GM21723 (cell line): ENCODE measurements around the gene CLDN22.
A peak's percentile ranks its signal among the peaks of the same experiment; 100 is the strongest.

Experiments used
- ATAC-seq: cut with Tn5 transposase; IDR thresholded peaks from one replicate; pipeline ENCODE4 v1.9.1; 2021; ENCODE audit warnings: mild to moderate bottlenecking, moderate library complexity; ENCODE audit not compliant: unreplicated experiment

The CLDN22 gene

DNA sequence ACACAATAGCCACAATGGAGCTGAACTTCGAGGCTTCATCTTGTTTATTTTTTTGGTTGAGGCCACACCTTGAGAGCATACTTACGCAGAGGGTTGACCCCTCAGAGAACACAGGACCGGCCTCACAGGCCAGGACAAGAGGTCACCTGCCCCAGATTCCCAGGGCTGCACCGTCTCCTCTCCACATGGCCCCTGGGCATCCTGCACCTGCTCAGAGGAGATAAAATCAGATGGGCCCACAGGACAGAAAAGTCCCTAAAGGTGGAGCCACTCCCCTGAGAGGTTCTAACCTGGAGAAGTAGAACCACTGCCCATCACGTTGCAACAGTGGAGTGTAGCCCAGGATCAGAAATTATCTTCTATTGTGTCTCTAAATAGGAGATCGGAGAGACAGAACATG lies 3.2 kb upstream of the CLDN22 start:
- ATAC-seq = no peak

DNA sequence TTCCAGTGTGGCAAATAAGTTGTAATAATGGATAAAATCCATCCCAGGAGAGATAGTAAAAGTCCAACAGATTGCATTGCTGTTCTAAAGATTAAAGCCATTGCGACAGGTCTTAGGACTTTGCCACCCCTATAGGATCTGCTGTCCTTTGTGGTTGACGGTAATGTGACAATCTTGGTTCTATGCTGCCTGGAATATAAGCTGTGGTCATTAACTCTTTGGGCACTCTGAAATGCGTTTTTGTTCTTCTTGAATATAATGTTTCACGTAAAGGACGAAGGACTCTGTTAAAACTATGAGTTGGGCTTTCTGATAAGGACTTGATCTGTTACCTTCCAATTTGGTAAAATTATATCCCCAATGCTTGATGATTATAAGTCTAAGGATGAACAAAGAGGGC lies 2.2 kb upstream of the CLDN22 start, which contains the start of gene CLDN24:
TSS of gene CLDN24 (minus strand) at position 101 of the 400 bp plus-strand sequence. CDS start at position 101, 0 bp downstream.
- ATAC-seq = no peak

DNA sequence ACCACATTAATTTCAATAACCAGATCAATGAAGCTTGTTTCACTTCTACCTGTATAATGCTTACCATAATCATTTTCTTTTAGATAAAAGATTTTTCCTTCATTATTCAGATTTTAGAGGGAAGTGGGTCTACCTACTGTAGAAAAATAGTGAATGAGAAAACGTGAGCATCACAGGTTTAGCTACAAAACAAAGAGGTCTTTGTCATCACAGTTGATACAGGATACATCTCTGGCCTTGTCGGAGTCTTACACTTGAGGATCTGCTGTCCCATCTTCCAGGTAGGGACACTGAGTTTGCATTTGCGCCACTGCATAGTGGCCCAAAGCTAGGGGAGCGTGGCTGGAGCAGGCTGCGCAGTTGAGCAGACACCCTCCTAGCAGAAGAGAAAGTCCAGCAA lies 1.4 kb upstream of the CLDN22 start:
- no peak for ATAC-seq

DNA sequence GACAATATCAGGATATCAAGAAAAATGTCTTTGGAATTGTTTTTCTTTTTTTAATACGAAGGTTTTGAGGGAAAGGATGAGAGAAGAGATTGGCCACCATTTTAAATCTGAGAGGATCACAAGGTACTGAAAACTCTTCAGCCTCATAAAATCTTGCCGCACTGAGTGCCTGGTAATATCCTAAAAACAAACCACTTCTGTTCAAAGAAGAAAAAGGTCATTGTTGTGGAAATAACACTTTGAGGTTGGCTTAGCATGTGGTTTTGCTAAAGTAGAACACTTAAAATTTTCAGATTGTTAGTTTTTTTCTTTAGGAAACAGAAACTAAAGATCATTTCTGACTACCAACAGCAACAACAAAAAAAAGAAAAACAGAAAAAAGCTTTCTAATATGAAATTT lies 1.0 kb upstream of the CLDN22 start:
- no peak for ATAC-seq

DNA sequence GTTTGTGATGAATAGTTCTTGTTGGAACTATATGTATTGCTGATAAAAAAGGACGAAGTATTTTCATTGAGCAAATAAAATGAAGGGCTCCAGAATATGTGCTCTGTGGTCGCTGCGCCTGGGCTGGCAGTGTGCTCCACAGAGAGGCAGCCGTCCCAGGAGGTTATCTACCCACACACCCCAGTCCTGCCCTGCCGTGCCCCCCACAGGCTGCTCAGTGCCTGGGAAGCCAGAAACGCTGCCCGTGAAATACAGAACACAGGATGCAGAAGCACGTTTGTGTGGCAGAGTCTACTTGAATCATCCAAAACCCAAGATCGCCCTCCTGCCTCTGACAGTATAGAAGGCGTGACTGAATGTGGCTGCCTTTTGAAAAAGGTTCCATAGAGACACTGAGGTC lies 1.4 kb downstream of the CLDN22 start:
- ATAC-seq = no peak

DNA sequence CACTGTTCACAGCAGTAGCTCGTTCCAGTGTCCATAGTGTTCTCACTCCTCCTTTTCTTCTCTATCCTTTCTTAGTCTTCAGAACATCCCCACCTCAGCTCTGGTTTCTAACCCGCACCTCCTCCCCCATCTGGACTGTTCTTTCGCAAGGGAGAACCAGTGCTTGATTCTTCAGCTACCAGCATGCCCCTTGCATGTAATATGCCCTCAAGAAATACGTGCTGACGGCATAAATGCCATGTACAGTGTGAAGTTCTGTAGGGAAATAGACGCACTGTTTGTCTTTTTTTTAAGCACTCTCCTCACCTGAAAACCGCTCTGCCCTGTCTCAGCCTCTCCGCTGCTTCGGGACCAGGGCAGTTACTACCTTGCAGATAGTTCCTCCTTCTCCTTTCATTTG lies 5.3 kb downstream of the CLDN22 start:
- no peak for ATAC-seq

DNA sequence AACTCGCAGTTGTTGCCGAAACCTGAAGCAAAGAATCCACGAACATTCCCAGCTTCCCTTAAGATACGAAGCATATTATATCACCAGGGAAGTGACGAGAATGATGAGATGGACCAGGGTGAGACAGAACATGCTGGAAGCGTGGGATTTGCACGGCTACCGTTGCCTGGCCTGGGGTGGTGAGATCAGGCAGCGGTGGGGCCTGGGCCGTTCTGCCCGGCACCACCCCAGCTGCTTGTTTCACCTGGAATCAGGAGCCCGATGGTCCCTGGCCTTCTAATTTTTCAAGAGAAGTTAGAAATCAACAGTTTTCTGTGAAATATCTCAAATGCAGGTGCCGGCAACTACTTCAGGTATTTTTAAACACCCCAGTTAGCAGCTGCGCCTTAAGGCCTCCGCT lies 5.7 kb downstream of the CLDN22 start:
- ATAC-seq = no peak

DNA sequence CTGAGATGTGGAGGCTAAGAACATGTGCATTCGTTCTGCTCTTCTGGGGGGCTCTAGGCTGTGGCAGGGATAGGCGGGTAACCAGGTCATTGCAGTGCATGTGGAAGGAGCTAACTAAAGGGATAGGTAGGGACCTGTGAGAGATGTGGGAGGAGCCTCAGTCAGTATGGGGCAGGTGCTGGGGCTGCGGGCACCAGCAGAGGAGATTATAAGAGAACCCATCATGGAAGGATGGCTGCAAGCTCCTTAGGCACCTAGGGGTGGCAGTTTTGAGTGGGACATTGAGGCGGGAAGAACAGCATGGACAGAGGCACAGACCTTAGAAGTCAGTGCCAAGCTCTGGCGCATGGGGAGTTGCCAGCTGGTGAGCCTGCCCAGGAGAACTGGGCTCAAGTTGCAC lies 7.2 kb downstream of the CLDN22 start:
- no peak for ATAC-seq

DNA sequence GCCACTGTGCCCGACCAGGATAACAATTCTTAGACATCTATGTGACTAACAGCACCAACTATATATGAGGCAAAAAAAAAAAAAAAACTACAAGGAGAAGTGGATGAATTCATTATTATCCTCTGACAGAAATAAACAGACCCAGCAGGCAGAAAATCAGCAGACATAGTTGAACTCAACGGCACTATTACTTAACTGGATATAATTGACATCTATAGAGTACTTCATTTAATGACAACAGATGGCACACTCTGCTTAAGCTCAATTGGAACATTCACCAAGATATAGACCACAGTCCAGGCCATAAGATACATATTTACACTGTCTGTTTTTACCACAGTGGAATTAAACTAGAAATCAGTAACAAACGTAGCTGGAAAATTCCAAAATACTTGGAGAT lies 13.3 kb downstream of the CLDN22 start:
- no peak for ATAC-seq

DNA sequence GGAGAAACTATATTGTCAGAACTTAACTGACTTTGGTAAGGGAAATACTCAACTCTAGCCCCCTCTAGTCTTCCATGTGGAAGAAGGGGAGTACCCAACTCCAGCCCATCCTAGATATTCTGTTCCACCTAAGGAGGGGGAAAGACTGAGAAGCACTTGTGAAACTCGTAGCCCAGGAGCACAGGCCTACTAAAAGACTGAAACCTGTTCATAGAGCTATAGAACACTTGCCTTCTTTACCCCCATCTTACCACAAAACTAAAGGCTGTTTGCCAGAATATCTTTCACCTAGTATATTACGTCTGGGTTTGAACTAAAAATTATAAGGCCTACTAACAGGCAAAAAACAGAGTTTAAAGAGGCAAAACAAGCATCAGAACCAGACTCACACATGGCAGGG lies 15.5 kb downstream of the CLDN22 start:
- ATAC-seq = no peak

DNA sequence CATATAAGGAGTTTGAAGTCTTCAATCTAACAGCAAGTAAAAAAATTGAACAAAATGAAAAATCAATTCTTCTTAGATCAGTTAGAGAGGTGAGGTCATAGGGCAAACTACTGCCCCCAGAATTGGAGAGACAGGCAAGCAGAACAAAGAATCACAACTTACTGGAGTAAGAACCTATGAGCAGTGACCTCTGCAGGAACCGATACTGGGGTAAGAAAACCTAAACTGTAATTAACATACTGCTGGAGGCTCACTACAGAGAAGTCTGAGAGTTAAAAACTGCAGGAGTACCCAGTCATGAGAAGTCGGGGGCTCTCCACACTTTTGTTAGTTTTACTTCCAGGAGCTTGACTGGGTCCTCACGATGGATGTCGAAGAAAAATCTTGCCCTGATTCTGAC lies 16.0 kb downstream of the CLDN22 start:
- peak; percentile 54 for ATAC-seq

DNA sequence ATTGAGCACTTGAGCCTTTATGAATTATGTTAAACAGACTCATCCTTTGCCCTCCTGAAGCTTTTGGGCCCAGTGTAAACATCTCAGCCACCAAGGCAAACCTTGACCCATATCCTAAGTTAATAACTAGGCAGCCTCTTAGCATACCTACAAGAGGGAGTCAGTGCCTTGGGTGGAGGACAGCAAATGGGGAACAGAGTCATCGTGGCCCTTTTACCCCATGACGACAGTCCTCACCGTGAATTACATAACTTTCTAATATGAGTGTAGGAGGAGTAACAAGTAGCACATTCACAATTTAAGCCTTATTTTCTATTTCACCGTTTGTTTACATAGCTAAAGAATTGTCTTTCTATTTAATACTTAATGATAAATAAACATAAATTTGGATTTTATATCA lies 16.8 kb downstream of the CLDN22 start:
- ATAC-seq = no peak

DNA sequence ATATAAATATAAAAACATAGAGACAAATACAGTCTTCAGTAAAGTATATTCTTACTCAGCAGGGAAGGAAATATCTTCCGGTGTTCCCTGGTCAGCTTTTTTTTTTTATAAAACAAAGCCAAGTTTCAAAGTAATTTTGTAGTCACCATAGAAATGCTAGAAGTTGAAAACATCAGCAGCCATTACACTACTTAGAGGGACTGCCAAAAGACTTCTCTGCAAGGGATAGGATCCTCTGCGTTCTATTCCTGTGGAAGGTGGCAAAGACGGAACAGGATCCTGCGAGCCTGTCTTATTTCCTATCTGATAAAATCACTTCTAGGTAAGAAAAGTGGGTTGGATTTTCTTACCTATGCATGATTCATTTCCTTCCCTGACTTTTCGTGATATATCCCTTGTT lies 19.4 kb downstream of the CLDN22 start:
- no peak for ATAC-seq

DNA sequence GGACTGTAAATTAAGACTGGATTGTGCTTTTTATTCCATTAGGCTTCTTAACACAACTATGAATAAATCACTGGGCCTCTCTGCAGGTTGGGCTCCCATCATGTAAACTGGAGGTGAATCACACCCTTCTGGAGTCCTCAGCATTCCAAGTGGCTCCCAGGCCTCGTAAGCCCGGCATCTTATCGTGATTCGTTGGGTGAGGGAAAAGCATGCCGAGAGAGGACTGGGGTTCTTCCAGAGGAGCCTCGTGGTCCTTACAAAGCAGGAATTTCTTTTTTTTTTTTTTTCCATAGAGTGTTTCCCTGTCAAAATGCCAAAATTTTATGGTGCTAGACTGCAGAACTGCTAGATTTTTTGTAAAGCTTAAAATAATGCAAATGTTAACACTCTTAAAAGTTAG lies 20.0 kb downstream of the CLDN22 start:
- ATAC-seq = no peak

DNA sequence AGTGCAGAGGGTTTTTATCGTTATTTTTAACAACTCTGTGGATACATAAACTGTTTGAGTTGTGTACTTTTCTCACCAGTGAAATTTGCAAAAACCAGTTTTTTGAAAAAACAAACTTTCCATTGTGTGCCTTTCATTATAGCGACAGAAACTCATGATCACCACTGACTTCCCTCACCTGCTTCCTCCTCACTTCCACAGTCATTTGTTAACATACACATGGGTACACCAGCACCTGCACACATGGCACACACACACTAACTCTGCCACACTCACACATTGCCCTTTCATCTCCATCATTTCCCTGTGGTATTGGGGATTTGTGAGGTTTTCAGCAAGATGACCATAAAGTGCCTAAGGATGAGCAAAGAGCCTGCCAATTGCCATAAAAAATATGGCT lies 20.6 kb downstream of the CLDN22 start:
- ATAC-seq = no peak

DNA sequence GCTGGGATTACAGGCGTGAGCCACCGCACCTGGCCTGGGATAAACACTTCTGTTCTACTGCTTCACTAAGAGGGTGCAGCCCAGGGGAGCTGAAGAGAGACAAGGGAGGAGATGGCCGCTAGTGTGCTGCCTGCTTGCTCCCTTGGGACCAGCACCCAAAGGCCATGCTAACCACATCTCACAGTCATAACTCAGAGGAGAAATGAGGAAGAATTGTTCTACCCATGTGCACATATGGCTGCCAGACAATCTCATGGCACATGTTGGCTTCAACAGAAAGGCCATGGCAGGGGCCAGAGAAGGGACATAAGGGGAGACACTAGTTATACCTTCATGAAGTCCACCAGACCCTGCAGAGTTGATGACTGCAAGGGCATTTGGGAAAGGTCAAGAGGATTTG lies 22.4 kb downstream of the CLDN22 start:
- peak; percentile 52 for ATAC-seq

DNA sequence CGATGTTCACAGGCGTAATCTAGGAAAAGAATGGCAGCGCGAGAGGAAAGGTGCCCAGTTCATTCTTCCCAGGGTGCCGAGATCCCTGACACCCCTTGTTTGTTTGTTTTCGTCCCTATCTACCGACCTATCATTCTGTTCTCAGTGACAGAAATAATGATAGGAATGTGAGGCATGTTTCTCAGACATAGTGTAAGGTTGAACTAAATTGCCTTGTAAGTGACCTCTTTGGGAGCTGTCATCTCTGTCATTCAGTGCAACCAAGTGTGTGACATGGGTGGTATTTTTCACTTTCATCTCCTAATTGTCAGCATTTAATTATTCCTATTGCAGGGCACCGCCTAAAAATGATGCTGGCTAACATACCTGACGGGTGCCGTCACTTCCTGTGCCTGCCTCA lies 24.4 kb downstream of the CLDN22 start:
- ATAC-seq = no peak

DNA sequence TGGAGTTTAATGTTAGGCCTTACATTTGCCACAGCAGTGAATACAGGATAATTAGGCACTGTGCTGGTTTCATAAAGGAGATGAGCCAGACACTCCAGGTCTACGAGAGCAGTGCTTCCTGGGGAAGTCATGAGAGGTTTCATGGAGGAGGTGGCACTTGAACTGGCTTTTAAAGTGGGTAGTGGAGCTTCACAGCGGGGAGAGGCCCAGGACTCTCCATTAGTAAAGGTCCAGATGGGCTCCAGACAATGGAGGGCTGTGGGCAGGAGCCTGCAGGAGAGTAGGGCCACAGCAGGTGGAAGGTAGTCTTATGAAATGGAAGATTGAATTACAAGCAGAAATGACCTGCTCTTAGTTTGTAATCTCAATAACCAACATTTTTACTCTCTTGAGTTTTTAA lies 29.0 kb downstream of the CLDN22 start:
- ATAC-seq = no peak

DNA sequence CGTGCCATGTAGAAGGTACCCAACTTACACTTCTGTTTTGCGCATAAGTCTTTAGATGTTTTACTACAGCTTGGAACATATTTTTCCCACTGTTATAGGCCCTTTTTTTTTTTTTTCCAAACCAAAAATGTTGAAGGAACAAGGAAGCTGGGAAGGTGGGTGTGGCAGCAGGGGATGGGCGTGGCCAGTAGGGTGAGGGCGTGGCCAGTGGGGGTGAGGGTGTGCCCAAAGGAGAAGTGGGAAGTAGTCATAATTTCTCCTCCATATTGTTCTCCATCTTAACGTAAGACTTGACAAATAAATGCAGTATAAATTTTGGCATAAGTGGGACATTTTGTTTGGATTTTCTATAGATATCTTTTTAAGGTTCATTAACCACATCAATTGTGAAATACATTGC lies 30.4 kb downstream of the CLDN22 start:
- no peak for ATAC-seq

DNA sequence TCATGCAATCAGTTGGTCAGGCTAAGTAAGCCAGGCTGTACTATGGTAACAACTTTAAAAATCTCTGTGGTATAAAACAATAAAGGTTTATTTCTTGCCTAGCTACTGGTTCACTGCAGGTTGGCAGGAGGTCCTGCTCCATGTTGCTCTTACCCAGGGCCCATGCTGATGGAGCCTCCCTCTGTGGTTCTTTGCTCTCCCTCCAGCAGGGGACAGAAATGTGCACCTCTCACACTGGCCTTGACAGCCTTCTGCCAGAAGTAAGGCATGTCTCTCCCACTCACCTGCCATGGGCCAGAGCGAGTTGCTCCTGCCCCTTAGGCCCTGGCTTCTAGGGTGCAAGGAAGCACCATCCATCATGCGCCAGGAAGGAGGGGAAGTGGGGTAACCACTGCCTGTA lies 31.1 kb downstream of the CLDN22 start:
- ATAC-seq = no peak

DNA sequence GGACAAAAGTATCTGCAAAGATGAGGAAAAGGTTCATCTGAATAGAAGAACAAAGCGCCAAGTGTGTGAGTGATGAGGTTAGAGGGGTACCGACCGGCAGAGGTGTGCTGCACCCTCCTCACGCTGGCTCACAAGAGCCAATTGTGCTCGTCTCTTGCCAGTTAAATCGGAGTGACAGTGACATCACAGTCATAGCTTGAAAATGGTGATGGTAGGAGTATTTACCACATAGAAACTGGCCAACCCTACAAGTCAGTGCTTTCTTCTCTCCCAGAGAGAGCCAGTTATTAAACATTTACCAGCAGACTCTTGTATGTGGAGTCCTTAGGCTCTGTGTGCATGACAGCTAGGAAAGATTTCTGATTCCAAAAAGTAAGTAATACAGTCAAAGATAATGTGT lies 32.4 kb downstream of the CLDN22 start:
- peak; percentile 56 for ATAC-seq

DNA sequence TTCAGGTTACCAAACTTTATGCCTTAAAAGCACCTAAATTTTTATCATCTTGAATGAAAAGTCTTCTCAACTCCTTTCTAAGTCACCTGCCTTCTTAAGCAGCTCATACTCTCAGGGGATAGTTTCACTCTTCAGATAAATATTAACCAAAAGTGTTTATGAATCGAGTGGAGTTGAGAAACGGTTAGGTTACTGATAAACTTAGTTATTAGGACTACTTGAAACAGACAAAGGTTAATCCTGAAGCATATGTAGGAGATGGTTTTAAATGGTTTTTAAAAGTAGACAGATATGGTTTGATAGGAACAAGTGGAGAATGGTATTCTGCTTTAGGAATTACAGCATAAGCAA lies 32.8 kb downstream of the CLDN22 start:
- peak; percentile 58 for ATAC-seq

DNA sequence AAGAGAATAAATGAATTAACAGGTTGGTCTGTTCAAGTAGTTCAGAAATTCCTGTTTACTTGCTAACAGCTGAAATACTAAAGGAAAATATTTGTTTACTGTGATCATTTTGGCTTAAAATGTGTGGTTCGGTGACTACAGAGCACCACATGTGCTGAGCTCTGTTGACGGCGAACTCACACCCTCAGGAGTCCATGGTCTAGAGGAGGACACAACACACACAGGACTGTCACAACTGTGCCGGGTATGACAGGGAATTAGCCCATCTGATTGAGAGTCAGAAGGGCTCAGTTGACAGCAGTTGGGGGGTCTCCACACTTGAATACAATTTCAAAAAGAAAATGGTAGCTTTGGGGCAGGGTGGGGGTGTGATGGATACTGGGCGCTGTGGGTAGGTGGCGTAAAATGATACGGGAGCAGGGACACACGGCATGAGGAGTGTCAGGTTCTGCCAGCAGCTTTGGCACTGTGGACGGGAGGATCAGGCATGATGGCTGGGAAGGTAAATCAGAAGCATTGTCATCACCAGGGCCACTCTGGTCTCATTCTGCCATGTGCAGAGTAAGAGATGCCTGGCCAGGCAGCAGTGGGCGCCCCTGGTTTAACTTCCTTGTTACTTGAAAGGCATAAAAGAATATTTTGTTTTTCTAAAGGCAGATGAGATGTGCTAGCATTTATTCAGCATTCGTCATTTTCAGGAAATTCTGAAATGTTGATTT lies 33.3 kb downstream of the CLDN22 start:
- no peak for ATAC-seq
